ENCODE results near the gene CCDC12.

Gene CCDC12

DNA sequence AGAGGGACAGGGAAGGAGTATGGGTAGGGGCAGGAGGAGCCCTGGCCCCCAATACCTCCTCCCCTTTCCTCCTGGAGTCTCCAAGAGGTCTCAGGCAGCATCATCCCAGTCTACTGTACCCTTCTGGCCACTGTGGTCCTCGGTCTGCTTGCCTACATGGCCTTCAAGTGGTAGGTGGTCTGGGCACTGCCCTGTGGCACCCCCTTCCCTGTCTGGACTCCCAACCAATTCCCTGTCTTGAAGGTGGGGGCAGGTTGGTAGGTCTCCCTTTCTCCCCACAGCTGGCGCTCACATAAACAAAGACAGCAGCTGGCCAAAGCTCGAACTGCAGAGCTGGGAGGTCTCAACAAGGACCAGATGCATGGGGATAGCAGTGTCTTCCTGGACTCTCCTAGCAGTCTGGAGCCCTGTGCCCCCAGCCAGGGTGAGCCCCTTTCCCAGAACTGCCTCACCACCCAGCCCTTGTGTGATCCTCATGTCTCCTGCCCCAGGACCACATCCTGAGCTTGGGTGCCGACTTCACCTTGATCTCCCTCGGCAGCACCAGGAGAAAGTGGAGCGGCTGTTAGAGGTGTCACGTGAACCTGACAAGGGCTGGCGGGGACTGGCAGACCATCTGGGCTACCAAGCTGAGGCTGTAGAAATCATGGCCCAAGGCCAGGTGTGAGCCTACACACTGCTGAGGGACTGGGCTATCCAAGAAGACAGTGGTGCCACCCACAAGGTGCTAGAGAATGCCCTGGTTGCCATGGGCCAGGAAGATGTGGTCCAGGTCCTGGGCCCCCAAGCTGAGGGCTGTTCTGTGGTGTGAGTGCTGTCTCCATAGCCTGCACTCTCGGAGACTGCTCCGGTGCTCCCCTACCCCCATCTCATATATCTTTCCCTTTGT is 36.0 kb upstream of the CCDC12 start:
- Histone ChIP-seq H2BK5ac (ENCODE audit: low read depth, low read length, poor library complexity, severe bottlenecking) (no peak overlapping the region), H3K27me3 (ENCODE audit: control insufficient read depth in 1 of 2, insufficient read depth in 1 of 2, low read length in 2 of 2) (no peaks in the 10 kb centered on the region)

DNA sequence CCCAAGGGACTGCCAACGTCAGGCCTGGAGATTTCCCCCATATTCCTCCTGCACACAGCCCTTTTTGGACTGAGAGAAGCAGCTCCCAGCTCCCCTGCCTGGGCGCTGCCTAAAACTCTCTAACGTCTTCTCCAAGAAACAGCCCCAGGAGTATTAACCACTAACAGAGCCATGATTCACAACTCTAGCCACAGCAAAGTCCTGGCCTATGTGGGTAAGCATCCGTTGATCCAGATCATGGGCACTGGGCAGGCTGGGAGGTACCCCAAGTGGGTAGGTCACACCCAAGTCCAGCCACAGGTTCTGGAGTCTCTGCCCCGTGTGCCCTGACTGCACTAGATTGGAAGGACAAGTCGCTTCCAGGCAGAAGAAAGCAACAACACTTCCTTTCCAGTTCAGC is 34.8 kb upstream of the CCDC12 start:
- H2BK12ac ChIP-seq (ENCODE audit: low read length in 2 of 2) = no peak overlapping the region
- no peaks in the 10 kb centered on the region for H3K27me3 ChIP-seq (ENCODE audit: control insufficient read depth in 1 of 2, insufficient read depth in 1 of 2, low read length in 2 of 2)
- peaks cover 23 to 50% of the 10 kb centered on the region in 2 experiments for H3K36me3 ChIP-seq (ENCODE audit: control insufficient read depth in 1 of 2, insufficient read depth in 2 of 2, low read depth in 1 of 2, low read length in 2 of 2)
- no peak overlapping the region for H3K18ac ChIP-seq (ENCODE audit: low read depth in 1 of 2, low read length in 2 of 2)
- no peak for DNase-seq
- H3K9me3 ChIP-seq (ENCODE audit: control insufficient read depth, low read length) = no peaks in the 10 kb centered on the region
- H3K4ac ChIP-seq (ENCODE audit: low read depth in 1 of 2, low read length in 2 of 2) = no peak overlapping the region
- H3K9ac ChIP-seq (ENCODE audit: low read length) = no peak overlapping the region
- no peak overlapping the region for H2BK120ac ChIP-seq (ENCODE audit: low read depth, low read length)
- peaks cover 21% of the 10 kb centered on the region for H3K4me1 ChIP-seq (ENCODE audit: control insufficient read depth, insufficient read depth, low read depth, low read length)
- H2AFZ ChIP-seq (ENCODE audit: low read depth, low read length) = no peak overlapping the region
- peaks cover 15% of the 10 kb centered on the region for H3K79me1 ChIP-seq (replicated peaks; ENCODE audit: low read length, poor library complexity, severe bottlenecking)
- no peak overlapping the region for H3K14ac ChIP-seq (ENCODE audit: low read length in 2 of 2)
- no peak overlapping the region for H3K27ac ChIP-seq (ENCODE audit: low read length, poor library complexity, severe bottlenecking)
- WGBS = 98% methylated on average over 6 of the region's 6 CpGs
- H2BK5ac ChIP-seq (ENCODE audit: low read depth, low read length, poor library complexity, severe bottlenecking) = no peak overlapping the region
- H4K91ac ChIP-seq (ENCODE audit: low read length) = no peak overlapping the region
- H2AK5ac ChIP-seq (ENCODE audit: low read length, severe bottlenecking) = no peak overlapping the region
- H3K4me3 ChIP-seq (ENCODE audit: insufficient read depth in 1 of 2, low read depth in 1 of 2, low read length in 2 of 2) = no peak overlapping the region
- H2BK15ac ChIP-seq (ENCODE audit: low read depth, poor library complexity, severe bottlenecking) = no peak overlapping the region
- no peak overlapping the region for H3K23ac ChIP-seq (ENCODE audit: low read length in 2 of 2)
- H4K8ac ChIP-seq (ENCODE audit: low read length) = no peak overlapping the region
- H3K4me2 ChIP-seq (ENCODE audit: low read length, poor library complexity, severe bottlenecking) = no peak overlapping the region

More for the DNA sequence above, 36.0 kb upstream of the CCDC12 start:
- no peak overlapping the region for H3K18ac ChIP-seq (ENCODE audit: low read depth in 1 of 2, low read length in 2 of 2)
- H4K91ac ChIP-seq (ENCODE audit: low read length) = no peak overlapping the region
- no peak overlapping the region for H2AFZ ChIP-seq (ENCODE audit: low read depth, low read length)
- H4K8ac ChIP-seq (ENCODE audit: low read length) = no peak overlapping the region
- no peaks in the 10 kb centered on the region for H3K9me3 ChIP-seq (ENCODE audit: control insufficient read depth, low read length)
- WGBS = 92% methylated on average over 8 of the region's 10 CpGs
- H3K23ac ChIP-seq (ENCODE audit: low read length in 2 of 2) = no peak overlapping the region
- no peak overlapping the region for H2AK5ac ChIP-seq (ENCODE audit: low read length, severe bottlenecking)
- no peak overlapping the region for H3K27ac ChIP-seq (ENCODE audit: low read length, poor library complexity, severe bottlenecking)
- DNase-seq = no peak
- no peak overlapping the region for H3K4me2 ChIP-seq (ENCODE audit: low read length, poor library complexity, severe bottlenecking)
- H2BK12ac ChIP-seq (ENCODE audit: low read length in 2 of 2) = no peak overlapping the region
- no peak overlapping the region for H2BK120ac ChIP-seq (ENCODE audit: low read depth, low read length)
- no peak overlapping the region for H3K14ac ChIP-seq (ENCODE audit: low read length in 2 of 2)
- H3K4me1 ChIP-seq (ENCODE audit: control insufficient read depth, insufficient read depth, low read depth, low read length) = peaks cover 32% of the 10 kb centered on the region
- no peak overlapping the region for H3K9ac ChIP-seq (ENCODE audit: low read length)
- H3K36me3 ChIP-seq (ENCODE audit: control insufficient read depth in 1 of 2, insufficient read depth in 2 of 2, low read depth in 1 of 2, low read length in 2 of 2) = peaks cover 35 to 54% of the 10 kb centered on the region in 2 experiments
- H3K79me1 ChIP-seq (replicated peaks; ENCODE audit: low read length, poor library complexity, severe bottlenecking) = peaks cover 17% of the 10 kb centered on the region
- H3K4ac ChIP-seq (ENCODE audit: low read depth in 1 of 2, low read length in 2 of 2) = no peak overlapping the region
- no peak overlapping the region for H2BK15ac ChIP-seq (ENCODE audit: low read depth, poor library complexity, severe bottlenecking)
- H3K4me3 ChIP-seq (ENCODE audit: insufficient read depth in 1 of 2, low read depth in 1 of 2, low read length in 2 of 2) = no peak overlapping the region

DNA sequence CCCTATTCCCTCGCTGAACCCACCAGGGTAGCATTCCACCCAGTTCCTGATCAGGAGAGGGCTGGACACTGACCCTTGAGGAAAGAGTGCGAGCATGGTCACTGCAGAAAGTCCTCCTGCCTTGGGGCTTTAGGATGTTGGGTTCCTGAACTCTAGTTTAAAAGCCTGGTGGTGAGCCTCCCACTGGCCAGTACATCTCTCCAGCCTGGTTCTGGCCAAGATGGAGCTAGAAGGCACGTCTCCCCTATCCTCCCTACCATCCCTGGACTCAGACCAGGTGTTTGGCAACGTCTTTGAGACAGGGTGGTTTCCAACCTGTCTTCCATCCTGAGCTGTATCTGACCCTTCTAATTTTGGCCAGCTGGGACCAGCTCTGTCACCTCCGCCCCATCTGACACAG is 34.4 kb upstream of the CCDC12 start:
- Histone ChIP-seq H3K4me1 (ENCODE audit: control insufficient read depth, insufficient read depth, low read depth, low read length) (peaks cover 19% of the 10 kb centered on the region), H2AFZ (ENCODE audit: low read depth, low read length) (no peak overlapping the region), H3K4me3 (ENCODE audit: insufficient read depth in 1 of 2, low read depth in 1 of 2, low read length in 2 of 2) (no peak overlapping the region), H3K27ac (ENCODE audit: low read length, poor library complexity, severe bottlenecking) (no peak overlapping the region), H2BK120ac (ENCODE audit: low read depth, low read length) (no peak overlapping the region), H3K4ac (ENCODE audit: low read depth in 1 of 2, low read length in 2 of 2) (no peak overlapping the region), H3K27me3 (ENCODE audit: control insufficient read depth in 1 of 2, insufficient read depth in 1 of 2, low read length in 2 of 2) (no peaks in the 10 kb centered on the region), H3K14ac (ENCODE audit: low read length in 2 of 2) (no peak overlapping the region), H2BK5ac (ENCODE audit: low read depth, low read length, poor library complexity, severe bottlenecking) (no peak overlapping the region), H2BK15ac (ENCODE audit: low read depth, poor library complexity, severe bottlenecking) (no peak overlapping the region), H3K79me1 (replicated peaks; ENCODE audit: low read length, poor library complexity, severe bottlenecking) (peaks cover 15% of the 10 kb centered on the region), H3K18ac (ENCODE audit: low read depth in 1 of 2, low read length in 2 of 2) (no peak overlapping the region), H2BK12ac (ENCODE audit: low read length in 2 of 2) (no peak overlapping the region), H3K4me2 (ENCODE audit: low read length, poor library complexity, severe bottlenecking) (no peak overlapping the region), H2AK5ac (ENCODE audit: low read length, severe bottlenecking) (no peak overlapping the region), H4K91ac (ENCODE audit: low read length) (no peak overlapping the region), H3K36me3 (ENCODE audit: control insufficient read depth in 1 of 2, insufficient read depth in 2 of 2, low read depth in 1 of 2, low read length in 2 of 2) (peaks cover 18 to 54% of the 10 kb centered on the region in 2 experiments), H4K8ac (ENCODE audit: low read length) (no peak overlapping the region), H3K23ac (ENCODE audit: low read length in 2 of 2) (no peak overlapping the region), H3K9ac (ENCODE audit: low read length) (no peak overlapping the region), H3K9me3 (ENCODE audit: control insufficient read depth, low read length) (no peaks in the 10 kb centered on the region)
- DNase-seq = no peak
- WGBS = 90% methylated on average over 5 of the region's 5 CpGs

DNA sequence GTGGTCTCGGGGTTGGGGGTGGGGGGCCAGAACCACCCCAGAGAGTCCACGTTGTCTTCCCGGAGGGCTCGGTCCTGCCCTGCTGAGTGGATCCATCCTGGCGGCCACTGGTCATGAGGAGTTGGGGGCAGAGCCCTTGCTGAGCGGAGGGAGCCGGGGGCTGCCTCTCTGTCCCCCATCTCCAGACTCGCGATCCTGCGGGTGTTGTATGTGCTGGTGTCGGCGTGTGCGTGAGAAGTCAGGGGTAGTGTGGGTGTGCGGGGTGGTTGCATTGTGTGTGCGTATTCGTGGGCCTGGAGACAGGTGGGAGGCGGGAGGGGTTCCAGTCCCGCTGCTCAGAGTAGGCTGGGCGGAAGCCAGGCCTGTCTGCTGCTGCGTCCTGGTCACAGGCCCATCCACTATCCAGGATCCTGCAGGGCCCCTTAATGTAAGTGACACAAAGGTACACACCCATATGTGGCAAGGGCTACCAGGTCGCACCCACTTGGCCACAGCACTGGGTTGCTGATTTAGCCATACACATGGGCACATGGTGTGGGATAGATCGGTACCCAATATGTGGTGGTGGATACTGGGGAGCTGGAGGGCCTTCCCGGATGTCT is 33.7 kb upstream of the CCDC12 start:
- Histone ChIP-seq H3K18ac (ENCODE audit: low read depth in 1 of 2, low read length in 2 of 2) (peak overlapping the region; percentile 64 to 83), H3K79me1 (replicated peaks; ENCODE audit: low read length, poor library complexity, severe bottlenecking) (peaks cover 13% of the 10 kb centered on the region), H3K4ac (ENCODE audit: low read depth in 1 of 2, low read length in 2 of 2) (peak overlapping the region; percentile 1 to 81), H3K4me3 (ENCODE audit: insufficient read depth in 1 of 2, low read depth in 1 of 2, low read length in 2 of 2) (peak overlapping the region in 1 of 2 experiments; percentile 79), H3K23ac (ENCODE audit: low read length in 2 of 2) (no peak overlapping the region), H3K9ac (ENCODE audit: low read length) (peak overlapping the region; percentile 95), H3K9me3 (ENCODE audit: control insufficient read depth, low read length) (no peaks in the 10 kb centered on the region), H4K91ac (ENCODE audit: low read length) (peak overlapping the region; percentile 91), H3K36me3 (ENCODE audit: control insufficient read depth in 1 of 2, insufficient read depth in 2 of 2, low read depth in 1 of 2, low read length in 2 of 2) (peaks cover 15 to 57% of the 10 kb centered on the region in 2 experiments), H3K27me3 (ENCODE audit: control insufficient read depth in 1 of 2, insufficient read depth in 1 of 2, low read length in 2 of 2) (no peaks in the 10 kb centered on the region), H2BK15ac (ENCODE audit: low read depth, poor library complexity, severe bottlenecking) (no peak overlapping the region), H3K14ac (ENCODE audit: low read length in 2 of 2) (peak overlapping the region in 1 of 2 experiments; percentile 78), H2AK5ac (ENCODE audit: low read length, severe bottlenecking) (no peak overlapping the region), H2AFZ (ENCODE audit: low read depth, low read length) (no peak overlapping the region), H2BK5ac (ENCODE audit: low read depth, low read length, poor library complexity, severe bottlenecking) (no peak overlapping the region), H4K8ac (ENCODE audit: low read length) (peak overlapping the region; percentile 97), H3K27ac (ENCODE audit: low read length, poor library complexity, severe bottlenecking) (no peak overlapping the region), H2BK12ac (ENCODE audit: low read length in 2 of 2) (peak overlapping the region; percentile 4 to 6), H2BK120ac (ENCODE audit: low read depth, low read length) (no peak overlapping the region), H3K4me2 (ENCODE audit: low read length, poor library complexity, severe bottlenecking) (peak overlapping the region; percentile 25), H3K4me1 (ENCODE audit: control insufficient read depth, insufficient read depth, low read depth, low read length) (peaks cover 13% of the 10 kb centered on the region)
- DNase-seq = no peak
- 91% methylated on average over 22 of the region's 23 CpGs for WGBS
